ENCODE results near the gene LOXL1. TPM values are rescaled to one million over a fixed set of nuclear protein-coding genes. Genes with fewer than 3 reads are reported as not detected.

The LOXL1 gene
- total and polyA plus RNA-seq, 9 of the 15 experiments (the other 6 are each of a cell fraction or from before 2014, with no cell fraction given) = 0.14 TPM; not detected in 8

DNA sequence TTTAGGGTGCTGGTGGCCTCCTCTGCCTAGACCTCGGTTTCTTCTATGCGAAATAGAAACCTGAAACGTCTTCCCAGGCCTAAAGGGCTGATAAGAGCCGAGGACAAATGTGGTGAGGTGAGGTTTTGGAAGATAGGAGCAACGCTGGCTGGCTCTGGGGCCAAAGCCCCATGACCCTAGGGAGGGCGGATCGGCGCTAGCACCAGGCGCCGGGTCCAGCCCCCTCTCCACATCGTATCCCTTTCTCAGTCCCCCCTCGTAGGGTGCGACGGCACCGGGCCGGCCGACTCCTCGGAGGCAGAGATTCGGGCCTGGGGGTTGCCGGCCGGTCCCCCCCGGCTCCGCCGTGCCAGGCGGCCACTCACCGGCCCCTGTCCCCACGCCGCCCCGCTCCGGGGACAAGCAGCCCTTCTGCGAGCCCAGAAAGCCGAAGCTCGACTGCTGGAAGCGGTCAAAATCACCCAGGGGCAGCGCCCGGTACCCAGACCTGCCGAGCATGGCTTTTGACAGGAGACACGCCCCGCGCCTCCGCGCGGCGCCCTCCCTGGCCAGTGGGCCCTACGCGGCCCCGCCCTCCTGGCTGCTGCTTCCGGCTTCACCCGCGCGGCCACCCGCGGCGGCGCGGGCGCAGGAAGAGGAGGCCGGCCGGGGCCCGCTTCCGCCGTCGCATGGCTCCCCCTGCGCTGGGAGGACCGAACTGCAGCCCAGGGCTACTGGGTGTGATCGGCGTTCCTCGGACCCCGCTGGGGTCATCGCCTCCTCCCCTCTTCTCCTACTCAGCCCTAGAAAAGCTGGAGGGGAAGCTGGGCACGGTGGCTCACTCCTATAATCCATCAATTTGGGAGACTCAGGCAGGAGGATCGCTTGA lies 65.7 kb downstream of the LOXL1 start, which contains the start of gene STOML1 (continued):
- TF ChIP-seq SP1 (CRISPR knock-in tag; IDR thresholded peaks at IDR 0.05) = 0 out of 2 replicates have a peak, but pooled peaks have one; percentile 37
- 0 out of 2 replicates have a peak, but pooled peaks have one; percentile 26 for TF ChIP-seq OTX1 (CRISPR knock-in tag; IDR thresholded peaks at IDR 0.05)
- TF ChIP-seq C11orf30 (IDR thresholded peaks at IDR 0.05; ENCODE audit: low read depth) = 0 out of 2 replicates have a peak, but pooled peaks have one; percentile 17
- peak; percentile 59; the same call in 1 of the 2 replicates for TF ChIP-seq ZBTB17 (CRISPR knock-in tag; IDR thresholded peaks at IDR 0.05)
- TF ChIP-seq, protein P1, sequence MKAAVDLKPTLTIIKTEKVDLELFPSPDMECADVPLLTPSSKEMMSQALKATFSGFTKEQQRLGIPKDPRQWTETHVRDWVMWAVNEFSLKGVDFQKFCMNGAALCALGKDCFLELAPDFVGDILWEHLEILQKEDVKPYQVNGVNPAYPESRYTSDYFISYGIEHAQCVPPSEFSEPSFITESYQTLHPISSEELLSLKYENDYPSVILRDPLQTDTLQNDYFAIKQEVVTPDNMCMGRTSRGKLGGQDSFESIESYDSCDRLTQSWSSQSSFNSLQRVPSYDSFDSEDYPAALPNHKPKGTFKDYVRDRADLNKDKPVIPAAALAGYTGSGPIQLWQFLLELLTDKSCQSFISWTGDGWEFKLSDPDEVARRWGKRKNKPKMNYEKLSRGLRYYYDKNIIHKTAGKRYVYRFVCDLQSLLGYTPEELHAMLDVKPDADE (conservative IDR thresholded peaks at IDR 0.05; ENCODE audit: control insufficient read depth, low read depth, low read length) = peak; percentile 97
- no peak for TF ChIP-seq ZNF232 (CRISPR knock-in tag; IDR thresholded peaks at IDR 0.05)
- no peak for TF ChIP-seq PTRF (tag; IDR thresholded peaks at IDR 0.05)
- TF ChIP-seq, protein P2, sequence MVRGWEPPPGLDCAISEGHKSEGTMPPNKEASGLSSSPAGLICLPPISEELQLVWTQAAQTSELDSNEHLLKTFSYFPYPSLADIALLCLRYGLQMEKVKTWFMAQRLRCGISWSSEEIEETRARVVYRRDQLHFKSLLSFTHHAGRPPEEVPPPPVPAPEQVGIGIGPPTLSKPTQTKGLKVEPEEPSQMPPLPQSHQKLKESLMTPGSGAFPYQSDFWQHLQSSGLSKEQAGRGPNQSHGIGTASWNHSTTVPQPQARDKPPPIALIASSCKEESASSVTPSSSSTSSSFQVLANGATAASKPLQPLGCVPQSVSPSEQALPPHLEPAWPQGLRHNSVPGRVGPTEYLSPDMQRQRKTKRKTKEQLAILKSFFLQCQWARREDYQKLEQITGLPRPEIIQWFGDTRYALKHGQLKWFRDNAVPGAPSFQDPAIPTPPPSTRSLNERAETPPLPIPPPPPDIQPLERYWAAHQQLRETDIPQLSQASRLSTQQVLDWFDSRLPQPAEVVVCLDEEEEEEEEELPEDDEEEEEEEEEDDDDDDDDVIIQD (CRISPR knock-in tag; IDR thresholded peaks at IDR 0.05) = peak; percentile 56; the same call in 1 of the 2 replicates
- TF ChIP-seq POLR2AphosphoS2 (IDR thresholded peaks at IDR 0.05; ENCODE audit: low read length) = no peak
- TF ChIP-seq TBP (optimal IDR thresholded peaks at IDR 0.05; ENCODE audit: low read depth, low read length) = peak; percentile 27
- TF ChIP-seq HMGN3 (IDR thresholded peaks at IDR 0.05; ENCODE audit: borderline replicate concordance, extremely low read depth, insufficient read length, low read depth, low read length) = peak; percentile 87
- 0 out of 2 replicates have a peak, but pooled peaks have one; percentile 20 for TF ChIP-seq TCF7L2 (IDR thresholded peaks at IDR 0.05; ENCODE audit: low read depth, low read length)
- TF ChIP-seq IRF2 (CRISPR knock-in tag; IDR thresholded peaks at IDR 0.05) = no peak
- TF ChIP-seq LEF1 (IDR thresholded peaks at IDR 0.05) = peak; percentile 46; the same call in 1 of the 2 replicates
- TF ChIP-seq ETV5 (CRISPR knock-in tag; IDR thresholded peaks at IDR 0.05; ENCODE audit: low read depth) = peak; percentile 58; the same call in 1 of the 2 replicates
- peak; percentile 72; the same call in 1 of the 2 replicates for TF ChIP-seq ZBTB7A (IDR thresholded peaks at IDR 0.05; ENCODE audit: borderline replicate concordance, control insufficient read depth, low read depth, low read length)
- TF ChIP-seq, protein P3, sequence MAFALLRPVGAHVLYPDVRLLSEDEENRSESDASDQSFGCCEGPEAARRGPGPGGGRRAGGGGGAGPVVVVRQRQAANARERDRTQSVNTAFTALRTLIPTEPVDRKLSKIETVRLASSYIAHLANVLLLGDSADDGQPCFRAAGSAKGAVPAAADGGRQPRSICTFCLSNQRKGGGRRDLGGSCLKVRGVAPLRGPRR (CRISPR knock-in tag; IDR thresholded peaks at IDR 0.05) = no peak
- peak; percentile 65 for TF ChIP-seq PCBP1 (IDR thresholded peaks at IDR 0.05; ENCODE audit: low read depth, low read length, poor library complexity, severe bottlenecking)
- TF ChIP-seq CREM (IDR thresholded peaks at IDR 0.05; ENCODE audit: low read depth) = peak; percentile 55
- TF ChIP-seq ZNF785 (CRISPR knock-in tag; IDR thresholded peaks at IDR 0.05) = no peak
- TF ChIP-seq HNRNPLL (IDR thresholded peaks at IDR 0.05; ENCODE audit: low read depth, low read length, poor library complexity, severe bottlenecking) = peak; percentile 62
- peak; percentile 56; the same call in 1 of the 2 replicates for TF ChIP-seq SMARCE1 (IDR thresholded peaks at IDR 0.05)

Measured in K562 (cell line).